Neural cell (in vitro differentiated cells): ENCODE data around the gene ISG20.

ENCODE experiments used
- CTCF ChIP-seq: fragments of 450-650 bp; IDR thresholded peaks from 2 replicates; pipeline ENCODE4 v1.5.1; 2014; ENCODE audit warnings: antibody characterized with exemption, mild to moderate bottlenecking, moderate library complexity; ENCODE audit not compliant: poor library complexity, severe bottlenecking
- REST ChIP-seq: IDR thresholded peaks from 2 replicates; pipeline ENCODE4 v1.6.1; 2012; ENCODE audit warnings: borderline replicate concordance

DNA sequence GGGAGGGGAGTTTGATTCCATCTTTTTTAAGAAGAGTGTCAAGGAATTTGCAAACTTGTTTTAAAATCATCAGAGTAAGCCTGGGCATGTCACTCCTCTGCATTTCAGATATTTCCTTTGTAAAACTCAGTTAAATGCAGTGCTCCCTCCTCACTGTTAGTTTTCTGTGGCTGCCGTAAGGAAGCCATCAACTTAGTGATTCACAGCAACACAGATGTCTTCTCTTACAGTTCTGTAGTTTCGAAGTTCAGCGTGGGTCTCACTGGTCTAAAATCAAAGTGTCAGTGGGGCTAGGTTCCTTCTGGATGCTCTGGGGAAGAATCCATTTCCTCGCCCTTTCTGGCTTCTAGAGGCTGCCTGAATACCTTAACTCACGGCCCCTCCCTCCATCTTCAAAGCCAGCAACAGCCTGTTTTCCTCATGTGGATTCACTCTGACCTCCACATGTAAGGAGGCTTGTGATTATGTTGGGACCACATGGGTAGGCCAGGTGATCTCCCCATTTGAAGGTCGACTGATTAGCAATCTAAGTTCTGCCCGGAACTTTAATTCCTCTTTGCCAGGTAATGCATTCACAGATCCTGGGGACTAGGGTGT lies 12.4 kb downstream of the ISG20 start:
- no peak for TF ChIP-seq CTCF
- TF ChIP-seq REST: no peak
